Measurements from ENCODE around the gene GFRA3.
"Not testable (repeated sequence)": the region's sequence is repeated elsewhere in the genome, so short reads cannot be mapped to it uniquely, and the experiment has no call there.

Gene GFRA3, protein sequence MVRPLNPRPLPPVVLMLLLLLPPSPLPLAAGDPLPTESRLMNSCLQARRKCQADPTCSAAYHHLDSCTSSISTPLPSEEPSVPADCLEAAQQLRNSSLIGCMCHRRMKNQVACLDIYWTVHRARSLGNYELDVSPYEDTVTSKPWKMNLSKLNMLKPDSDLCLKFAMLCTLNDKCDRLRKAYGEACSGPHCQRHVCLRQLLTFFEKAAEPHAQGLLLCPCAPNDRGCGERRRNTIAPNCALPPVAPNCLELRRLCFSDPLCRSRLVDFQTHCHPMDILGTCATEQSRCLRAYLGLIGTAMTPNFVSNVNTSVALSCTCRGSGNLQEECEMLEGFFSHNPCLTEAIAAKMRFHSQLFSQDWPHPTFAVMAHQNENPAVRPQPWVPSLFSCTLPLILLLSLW

GRCh38 chr5:138274189-138274853 is at the start of gene GFRA3:
TSS of gene GFRA3 (minus strand) at chr5:138274621. CDS start at chr5:138274424, 197 bp downstream.
- DNase-seq (ENCODE audit: low read depth in 3 of 3): no peak

DNA sequence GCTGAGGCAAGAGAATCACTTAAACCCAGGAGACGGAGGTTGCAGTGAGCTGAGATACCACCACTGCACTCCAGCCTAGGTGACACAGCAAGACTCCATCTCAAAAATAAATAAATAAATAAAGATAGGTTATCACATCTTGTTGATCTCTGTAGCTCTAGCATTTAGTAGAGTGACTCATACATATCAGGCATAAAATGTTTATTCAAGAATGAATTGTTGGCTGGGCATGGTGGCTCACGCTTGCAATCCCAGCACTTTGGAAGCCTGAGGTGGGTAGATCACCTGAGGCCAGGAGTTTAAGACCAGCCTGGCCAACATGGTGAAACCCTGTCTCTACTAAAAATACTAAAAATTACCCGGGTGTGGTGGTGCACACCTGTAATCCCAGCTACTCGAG is 43.8 kb upstream of the GFRA3 start:
- not testable (repeated sequence) for DNase-seq (ENCODE audit: low read depth in 3 of 3)

DNA sequence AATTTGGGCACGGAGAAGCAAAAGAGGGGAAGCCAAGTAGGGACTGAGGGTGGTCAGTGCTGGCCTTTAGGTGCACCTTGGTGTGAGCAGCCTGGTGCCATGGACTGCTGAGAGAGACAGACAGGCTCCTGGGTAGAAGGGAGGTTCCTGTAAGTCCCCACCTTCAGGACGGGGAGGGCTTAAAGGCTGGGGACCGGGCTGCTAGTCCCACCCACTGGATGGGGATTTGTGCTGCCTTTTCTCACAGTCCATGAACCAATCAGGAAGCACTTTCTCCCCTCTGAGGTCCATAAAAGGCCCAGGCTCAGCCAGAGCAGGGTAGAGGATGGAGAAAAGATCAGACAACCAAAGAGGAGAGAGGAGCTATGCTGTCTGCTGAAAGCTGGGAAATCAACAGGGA is 41.9 kb upstream of the GFRA3 start:
- no peak for DNase-seq (ENCODE audit: low read depth in 3 of 3)

GRCh38 chr5:138315751-138316278 is 41.4 kb upstream of the GFRA3 start:
- no peak for DNase-seq (ENCODE audit: low read depth in 3 of 3)

DNA sequence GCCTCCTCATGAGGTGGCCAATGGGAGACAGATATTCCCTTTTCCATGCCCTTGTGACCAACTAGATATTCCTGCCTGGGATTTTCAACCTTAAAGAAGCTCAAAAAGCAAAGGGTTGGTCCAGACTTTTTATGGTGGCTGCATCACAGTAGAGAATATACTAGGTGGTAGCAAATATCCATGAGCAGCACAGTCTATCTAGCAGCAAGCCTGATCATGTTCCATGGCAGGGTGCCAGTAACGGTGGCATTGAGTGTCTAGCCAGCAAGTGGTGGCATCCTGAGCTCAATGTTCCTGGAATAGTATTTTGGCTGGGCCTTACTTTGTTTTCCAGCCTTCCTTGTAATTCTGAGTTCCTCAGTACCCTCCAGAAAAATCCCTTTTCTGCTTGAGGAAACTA is 31.4 kb upstream of the GFRA3 start:
- no peak for DNase-seq (ENCODE audit: low read depth in 3 of 3)

DNA sequence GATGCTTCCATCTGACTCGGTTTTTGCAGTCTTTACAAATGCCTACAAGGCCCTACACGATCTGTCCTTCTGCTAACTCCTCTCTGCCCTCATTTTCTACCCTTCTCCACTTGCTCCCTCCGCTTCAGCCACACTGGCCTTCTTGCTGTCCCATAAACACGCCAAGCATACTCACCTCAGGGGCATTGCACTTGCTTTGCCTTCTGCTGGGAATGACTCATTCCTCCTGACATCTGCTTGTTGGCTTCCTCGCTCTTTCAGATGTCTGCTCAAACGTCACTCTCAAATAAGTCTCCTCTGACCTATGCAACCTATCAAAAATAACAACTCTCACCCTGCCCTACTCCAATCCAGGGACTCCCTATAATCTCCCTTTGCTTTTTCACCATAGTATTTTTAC is 29.0 kb upstream of the GFRA3 start:
- no peak for DNase-seq (ENCODE audit: low read depth in 3 of 3)

GRCh38 chr5:138289296-138289695 is 14.9 kb upstream of the GFRA3 start:
- DNase-seq (ENCODE audit: low read depth in 3 of 3): no peak

DNA sequence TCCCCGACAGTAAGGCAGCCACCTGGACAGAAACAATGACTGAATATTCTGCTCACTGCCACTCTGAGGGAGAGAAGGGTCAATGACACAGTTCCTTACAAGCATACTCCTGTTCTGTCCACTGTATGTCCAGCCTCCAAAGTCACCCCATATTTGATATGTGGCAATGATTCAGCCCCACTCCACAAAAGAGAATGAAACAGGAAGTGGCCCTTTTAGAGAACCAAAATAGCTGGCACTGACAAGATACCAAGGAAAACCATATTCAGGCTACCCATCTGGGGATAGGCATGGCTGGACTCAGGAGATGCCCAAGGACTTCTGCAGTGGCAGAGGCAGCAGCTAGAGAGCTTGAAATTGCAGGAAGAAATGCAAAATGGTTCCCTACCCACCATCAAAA is 12.8 kb upstream of the GFRA3 start:
- DNase-seq (ENCODE audit: low read depth in 3 of 3): no peak

DNA sequence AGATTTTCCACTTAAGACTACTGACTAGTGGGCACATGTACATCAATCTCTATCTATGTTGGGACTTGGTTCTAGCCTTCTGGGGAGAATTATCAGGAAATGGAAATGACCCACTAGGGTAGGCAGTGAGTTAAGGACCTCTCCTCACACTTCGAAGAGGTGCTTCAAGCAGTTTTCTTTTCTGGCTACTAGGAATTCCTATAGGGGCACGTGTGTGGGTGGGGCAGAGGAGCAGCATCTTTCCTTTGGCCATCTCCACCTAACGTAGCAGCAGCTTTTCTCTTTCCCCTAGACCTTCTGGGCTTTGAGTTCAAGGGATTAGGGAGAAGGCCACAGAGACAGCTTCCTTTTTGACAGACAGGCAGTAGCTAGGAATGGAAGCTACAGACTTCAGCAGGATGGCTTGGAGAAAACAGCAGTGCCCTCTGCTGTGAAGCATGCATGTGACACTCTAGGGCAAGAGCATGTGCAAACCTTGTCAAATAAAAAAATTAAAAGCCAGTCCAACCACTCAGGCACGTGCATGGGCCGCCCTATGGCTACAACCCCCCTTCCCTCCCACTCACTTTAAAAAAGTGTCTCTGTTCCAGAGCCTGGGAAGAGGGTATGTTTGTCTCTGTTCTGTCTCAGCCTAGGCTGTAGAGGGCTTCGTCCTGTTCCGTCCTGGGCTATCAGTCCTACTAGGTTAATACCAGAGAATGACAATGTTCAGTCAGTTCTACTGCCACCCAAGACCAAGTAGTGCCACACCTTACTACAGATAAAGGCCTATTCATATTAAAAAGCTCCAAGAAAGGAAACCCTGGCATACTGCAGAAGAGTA is 8.7 kb upstream of the GFRA3 start:
- DNase-seq (ENCODE audit: low read depth in 3 of 3): no peak

GRCh38 chr5:138280915-138281314 is 6.5 kb upstream of the GFRA3 start:
- DNase-seq (ENCODE audit: low read depth in 3 of 3): no peak

- no peak for DNase-seq (ENCODE audit: low read depth in 3 of 3)
Measured at GRCh38 chr5:138276402-138277054, 2.1 kb upstream of the GFRA3 start.

- DNase-seq (ENCODE audit: low read depth in 3 of 3): no peak
Measured at GRCh38 chr5:138275895-138276294, 1.5 kb upstream of the GFRA3 start.

GRCh38 chr5:138275379-138275782 is 960 bp upstream of the GFRA3 start:
- no peak for DNase-seq (ENCODE audit: low read depth in 3 of 3)

DNA sequence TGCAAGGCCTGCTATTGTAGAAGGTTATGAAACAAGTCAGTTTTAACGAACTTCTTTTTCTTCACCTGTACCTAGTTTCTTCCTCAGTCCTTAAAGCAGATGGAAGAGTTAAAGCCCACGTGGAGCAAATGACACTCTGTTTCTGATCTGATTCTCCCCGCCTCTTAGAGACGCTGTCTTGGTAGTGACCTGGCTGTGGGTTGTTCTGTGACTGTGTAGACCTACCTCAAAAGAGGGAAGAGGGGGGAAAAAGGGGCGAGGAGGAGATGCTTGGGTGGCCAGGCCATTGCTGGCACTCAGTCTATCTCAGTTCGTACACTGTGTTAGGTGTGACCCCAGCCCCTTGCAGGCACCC is 610 bp downstream of the GFRA3 start:
- DNase-seq (ENCODE audit: low read depth in 3 of 3): no peak

DNA sequence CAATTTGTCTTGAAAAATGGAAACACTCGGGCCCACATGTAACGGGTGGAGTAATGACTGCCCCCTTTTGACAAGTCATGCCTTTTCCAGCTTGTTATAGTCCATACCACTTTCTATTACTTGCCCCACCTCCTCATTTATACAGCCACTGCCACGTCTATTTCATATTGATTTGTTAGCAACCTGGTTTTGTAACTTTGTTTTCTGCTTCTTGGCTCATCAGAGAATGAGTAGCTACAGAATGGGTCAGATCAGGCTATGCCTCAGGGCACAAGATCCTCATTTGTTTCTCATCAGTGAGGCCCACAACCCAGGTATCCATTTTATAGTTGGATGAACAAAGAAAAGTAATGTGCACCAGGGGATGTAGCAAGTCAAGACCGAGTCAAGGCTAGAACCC is 1.7 kb downstream of the GFRA3 start:
- DNase-seq (ENCODE audit: low read depth in 3 of 3): no peak

GRCh38 chr5:138271281-138271680 is 3.1 kb downstream of the GFRA3 start:
- DNase-seq (ENCODE audit: low read depth in 3 of 3): no peak

DNA sequence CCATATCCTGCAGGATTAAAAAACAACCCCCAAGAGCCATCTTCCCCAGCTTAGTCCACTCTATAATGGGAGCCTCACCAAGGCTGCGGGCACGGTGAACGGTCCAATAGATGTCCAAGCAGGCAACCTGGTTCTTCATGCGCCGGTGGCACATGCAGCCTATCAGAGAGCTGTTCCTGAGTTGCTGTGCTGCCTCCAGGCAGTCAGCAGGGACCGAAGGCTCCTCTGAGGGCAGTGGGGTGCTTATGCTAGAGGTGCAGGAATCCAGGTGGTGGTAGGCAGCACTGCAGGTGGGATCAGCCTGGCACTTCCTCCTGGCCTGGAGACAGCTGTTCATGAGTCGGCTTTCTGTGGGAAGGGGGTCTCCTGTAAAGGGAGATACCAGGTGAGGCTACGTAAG is 10.2 kb downstream of the GFRA3 start:
- no peak for DNase-seq (ENCODE audit: low read depth in 3 of 3)

DNA sequence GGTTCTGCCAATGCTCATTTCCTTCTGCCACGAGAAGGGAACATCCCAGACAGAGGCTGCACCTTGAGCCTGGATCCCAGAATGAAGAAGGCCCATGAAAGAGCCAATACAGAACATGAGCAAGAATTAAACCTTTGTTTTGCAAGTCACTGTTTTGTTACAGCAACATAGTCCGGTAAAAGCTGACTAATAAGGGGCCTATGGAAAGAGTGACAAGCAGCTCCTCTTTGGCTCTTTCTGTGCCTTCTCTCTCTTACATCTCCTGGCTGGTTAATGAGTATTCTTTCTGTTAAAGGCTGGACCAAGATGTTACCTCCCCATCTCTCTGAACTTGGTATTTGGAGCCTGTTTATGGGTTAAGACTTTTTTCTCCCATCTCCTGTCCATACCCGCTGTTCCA is 10.8 kb downstream of the GFRA3 start:
- no peak for DNase-seq (ENCODE audit: low read depth in 3 of 3)

DNA sequence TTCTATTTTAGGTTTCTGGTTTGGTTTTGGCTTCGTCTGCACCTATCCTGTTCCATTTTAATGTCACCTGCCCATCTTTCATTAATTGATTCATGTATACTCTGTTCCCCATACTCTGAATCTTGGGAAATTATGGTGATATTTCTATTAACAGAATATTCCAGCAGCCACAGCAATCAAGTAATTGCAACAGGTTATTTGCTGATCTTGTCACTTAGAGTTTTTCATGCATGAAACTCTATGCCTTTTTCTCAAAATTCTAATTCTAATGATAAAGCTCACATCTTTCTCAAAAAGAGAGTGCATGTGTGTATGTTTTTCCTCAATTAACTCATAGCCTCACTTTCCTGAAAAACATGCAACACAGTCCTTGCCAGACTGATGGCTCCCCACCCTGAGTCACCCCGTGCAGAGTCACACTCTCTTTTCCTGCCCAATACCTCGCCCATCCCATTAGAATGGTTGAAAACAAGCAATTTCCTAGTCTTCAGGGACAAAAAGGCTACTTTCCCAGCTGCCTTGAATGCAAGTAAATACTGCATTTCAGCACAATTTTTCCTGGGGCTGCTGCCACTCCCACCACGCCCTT is 15.6 kb downstream of the GFRA3 start:
- DNase-seq (ENCODE audit: low read depth in 3 of 3): no peak

- no peak for DNase-seq (ENCODE audit: low read depth in 3 of 3)
Measured at GRCh38 chr5:138257583-138257982, 16.8 kb downstream of the GFRA3 start.

- DNase-seq (ENCODE audit: low read depth in 3 of 3): no peak
Measured at GRCh38 chr5:138252944-138253343, 21.5 kb downstream of the GFRA3 start.

All from stimulated activated CD4-positive, alpha-beta T cell treated with anti-CD3 and anti-CD28 coated beads, TNF-alpha, amount 100 ng/mL, for 4 hours (primary cell).